ENCODE data around the gene TSSK1B.

DNA sequence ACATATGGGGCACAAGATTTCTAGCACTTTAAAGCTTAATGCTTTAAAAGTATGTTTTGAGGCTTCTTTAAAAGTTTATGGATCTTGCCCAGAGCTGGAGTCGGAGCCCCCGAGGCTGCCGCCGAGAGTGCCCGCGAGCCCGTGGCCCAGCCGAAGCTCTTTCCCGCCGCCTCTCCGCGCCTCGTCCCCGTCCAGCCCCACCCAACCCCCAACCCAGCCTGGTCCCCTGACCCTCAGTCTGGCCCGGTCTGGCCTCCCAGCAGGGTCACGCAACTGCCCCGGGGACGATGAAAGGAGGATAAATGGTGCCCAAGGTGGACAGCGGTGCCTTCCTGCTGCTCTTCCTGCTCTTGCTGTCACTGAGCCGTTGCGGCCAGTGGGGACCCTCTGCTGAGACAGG, 1.7 kb downstream of the TSSK1B start:
- TF ChIP-seq CTCF (IDR thresholded peaks at IDR 0.05) (no peak), EP300 (IDR thresholded peaks at IDR 0.05) (no peak)
